GM19043 (cell line): ENCODE data around the gene ZNF552.
A peak's percentile ranks its signal among the peaks of the same experiment; 100 is the strongest.
"Not testable (repeated sequence)": the region's sequence is repeated elsewhere in the genome, so short reads cannot be mapped to it uniquely, and the experiment has no call there.

Experiments used
- ATAC-seq: cut with Tn5 transposase; IDR thresholded peaks from one replicate; pipeline ENCODE4 v1.9.1; 2021; ENCODE audit warnings: low read depth; ENCODE audit not compliant: unreplicated experiment

ZNF552 gene

GRCh38 chr19:57819475-57820148 lies 4.9 kb upstream of the ZNF552 start:
- ATAC-seq, result peak; percentile 83

- no peak for ATAC-seq
These were observed 3.7 kb upstream of the ZNF552 start for GRCh38 chr19:57818378-57818777.

GRCh38 chr19:57817976-57818375 lies 3.3 kb upstream of the ZNF552 start:
- ATAC-seq, result no peak

- ATAC-seq, result no peak
These were observed 1.9 kb upstream of the ZNF552 start for GRCh38 chr19:57816652-57817051.

GRCh38 chr19:57815247-57816075 lies 748 bp upstream of the ZNF552 start:
- no peak for ATAC-seq

GRCh38 chr19:57813919-57814504 lies 701 bp downstream of the ZNF552 start:
- ATAC-seq, result no peak

GRCh38 chr19:57812975-57813820 lies 1.5 kb downstream of the ZNF552 start:
- ATAC-seq, result not testable (repeated sequence)

- peak; percentile 46 for ATAC-seq
These were observed 2.5 kb downstream of the ZNF552 start for GRCh38 chr19:57812226-57812625.

GRCh38 chr19:57810410-57811295 lies 4.1 kb downstream of the ZNF552 start:
- not testable (repeated sequence) for ATAC-seq

GRCh38 chr19:57807541-57807940 lies 7.2 kb downstream of the ZNF552 start:
- ATAC-seq, result no peak

GRCh38 chr19:57803594-57804325 lies 11.0 kb downstream of the ZNF552 start:
- ATAC-seq, result no peak

GRCh38 chr19:57803265-57803593 lies 11.5 kb downstream of the ZNF552 start:
- ATAC-seq, result no peak

- no peak for ATAC-seq
These were observed 12.4 kb downstream of the ZNF552 start for GRCh38 chr19:57802269-57802668.

- no peak for ATAC-seq
These were observed 14.0 kb downstream of the ZNF552 start for GRCh38 chr19:57800696-57801095.

- ATAC-seq, result not testable (repeated sequence)
These were observed 18.1 kb downstream of the ZNF552 start for GRCh38 chr19:57796580-57796979.

- ATAC-seq, result no peak
These were observed 25.4 kb downstream of the ZNF552 start for GRCh38 chr19:57789288-57789687.

- no peak for ATAC-seq
These were observed 26.5 kb downstream of the ZNF552 start for GRCh38 chr19:57788114-57788692.

GRCh38 chr19:57786906-57787305 lies 27.8 kb downstream of the ZNF552 start:
- ATAC-seq, result no peak

GRCh38 chr19:57786286-57786685 lies 28.4 kb downstream of the ZNF552 start:
- no peak for ATAC-seq
